Erythroblast (primary cell): ENCODE measurements around the gene FJX1.

Source experiments
- GATA1 ChIP-seq: IDR thresholded peaks from 2 replicates; pipeline ENCODE4 v1.6.1; 2011; ENCODE audit warnings: low read depth, mild to moderate bottlenecking, control low read depth, low read length, moderate library complexity
- POLR2A ChIP-seq: IDR thresholded peaks from 2 replicates; pipeline ENCODE4 v1.6.1; 2011; ENCODE audit warnings: mild to moderate bottlenecking, low read length

DNA sequence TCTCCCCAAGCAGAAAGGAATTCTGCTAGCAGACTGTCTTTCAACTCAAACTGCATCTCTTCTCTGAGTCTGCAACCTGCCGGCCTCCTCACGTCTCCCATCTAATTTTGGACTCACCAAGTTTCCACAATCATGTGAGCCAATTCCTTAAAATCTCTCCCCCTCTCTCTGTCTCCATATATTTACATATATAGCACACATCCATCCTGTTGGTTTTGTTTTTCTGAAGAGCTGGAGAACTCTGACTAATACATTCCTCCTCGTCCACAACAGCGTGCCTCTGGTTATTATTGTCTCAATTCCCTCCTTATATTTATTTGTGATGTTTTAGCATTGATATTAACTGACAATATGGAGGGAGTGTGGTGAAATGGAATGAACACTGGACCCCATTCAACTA lies 29.6 kb upstream of the FJX1 start:
- no peak for TF ChIP-seq POLR2A
- no peak for TF ChIP-seq GATA1
